ENCODE measurements around the gene HSD11B1.

HSD11B1 gene

DNA sequence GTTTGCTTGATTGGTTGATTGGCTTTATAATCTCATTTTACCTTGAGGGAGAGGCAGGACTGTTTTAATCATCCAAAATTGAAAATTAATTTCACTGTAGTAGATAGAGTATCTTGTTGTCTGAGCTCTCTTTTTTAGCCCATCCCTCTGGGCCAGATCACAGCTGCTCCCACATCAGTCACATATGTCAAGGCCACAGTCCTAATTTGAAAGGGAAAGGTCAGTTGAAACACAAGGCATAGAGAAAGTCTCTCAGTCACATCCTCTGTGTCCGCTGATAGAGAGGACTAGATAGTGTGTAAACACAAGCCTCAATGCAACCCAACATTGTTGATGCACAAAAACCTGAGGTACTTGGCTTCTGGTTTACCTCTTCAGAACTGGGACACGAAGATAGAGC, 72.9 kb downstream of the HSD11B1 start:
- peaks cover 64% of the 10 kb centered on the region for H3K36me3 ChIP-seq (ENCODE audit: insufficient read depth, low read length)
- H3K4me2 ChIP-seq (ENCODE audit: low read depth, low read length, poor library complexity, severe bottlenecking), result no peak overlapping the region
- H3K9me3 ChIP-seq (ENCODE audit: insufficient read depth, low read depth, low read length), result no peaks in the 10 kb centered on the region
- H3K4me3 ChIP-seq (ENCODE audit: low read length, poor library complexity, severe bottlenecking), result no peak overlapping the region
- no peaks in the 10 kb centered on the region for H3F3A ChIP-seq (ENCODE audit: low read depth)
- no peaks in the 10 kb centered on the region for H3K79me2 ChIP-seq (ENCODE audit: insufficient read depth, low read length)
- no peak for TF ChIP-seq EZH2phosphoT487 (IDR thresholded peaks at IDR 0.05; ENCODE audit: borderline replicate concordance)
- TF ChIP-seq, protein P1, sequence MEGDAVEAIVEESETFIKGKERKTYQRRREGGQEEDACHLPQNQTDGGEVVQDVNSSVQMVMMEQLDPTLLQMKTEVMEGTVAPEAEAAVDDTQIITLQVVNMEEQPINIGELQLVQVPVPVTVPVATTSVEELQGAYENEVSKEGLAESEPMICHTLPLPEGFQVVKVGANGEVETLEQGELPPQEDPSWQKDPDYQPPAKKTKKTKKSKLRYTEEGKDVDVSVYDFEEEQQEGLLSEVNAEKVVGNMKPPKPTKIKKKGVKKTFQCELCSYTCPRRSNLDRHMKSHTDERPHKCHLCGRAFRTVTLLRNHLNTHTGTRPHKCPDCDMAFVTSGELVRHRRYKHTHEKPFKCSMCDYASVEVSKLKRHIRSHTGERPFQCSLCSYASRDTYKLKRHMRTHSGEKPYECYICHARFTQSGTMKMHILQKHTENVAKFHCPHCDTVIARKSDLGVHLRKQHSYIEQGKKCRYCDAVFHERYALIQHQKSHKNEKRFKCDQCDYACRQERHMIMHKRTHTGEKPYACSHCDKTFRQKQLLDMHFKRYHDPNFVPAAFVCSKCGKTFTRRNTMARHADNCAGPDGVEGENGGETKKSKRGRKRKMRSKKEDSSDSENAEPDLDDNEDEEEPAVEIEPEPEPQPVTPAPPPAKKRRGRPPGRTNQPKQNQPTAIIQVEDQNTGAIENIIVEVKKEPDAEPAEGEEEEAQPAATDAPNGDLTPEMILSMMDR (conservative IDR thresholded peaks at IDR 0.05; ENCODE audit: low read length), result no peak
- H4K20me1 ChIP-seq (ENCODE audit: insufficient read depth, low read length, poor library complexity, severe bottlenecking), result no peaks in the 10 kb centered on the region
- no peaks in the 10 kb centered on the region for H3K9me2 ChIP-seq (replicated peaks; ENCODE audit: low read depth, low read length)
- H3K4me1 ChIP-seq (ENCODE audit: insufficient read depth, low read length, poor library complexity, severe bottlenecking), result no peaks in the 10 kb centered on the region
- H3K9ac ChIP-seq (ENCODE audit: low read depth, low read length, poor library complexity, severe bottlenecking), result no peak overlapping the region
- no peaks in the 10 kb centered on the region for H3K27me3 ChIP-seq (ENCODE audit: insufficient read depth, low read length, poor library complexity, severe bottlenecking)
- H2AFZ ChIP-seq (ENCODE audit: low read length), result no peak overlapping the region

DNA sequence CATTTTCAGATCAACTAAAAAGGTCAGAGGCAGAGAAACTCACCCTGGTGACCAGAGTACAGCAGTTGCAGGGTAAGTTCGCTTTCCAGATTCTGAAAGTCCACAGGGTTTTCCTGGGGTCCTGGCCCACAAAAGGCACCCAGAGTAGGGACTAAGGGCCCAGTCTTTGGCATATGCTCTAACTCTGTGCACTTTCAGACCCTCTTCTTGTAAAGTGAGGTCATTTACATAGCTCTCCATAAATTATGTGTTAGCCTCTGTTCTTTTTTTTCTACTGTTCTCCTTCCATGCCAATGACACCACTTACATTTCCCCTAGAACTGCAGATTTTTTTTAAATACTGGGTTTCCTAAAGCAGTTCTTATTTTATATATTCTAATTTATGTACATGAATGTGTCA, 73.5 kb downstream of the HSD11B1 start:
- H3K4me2 ChIP-seq (ENCODE audit: low read depth, low read length, poor library complexity, severe bottlenecking), result no peak overlapping the region
- H2AFZ ChIP-seq (ENCODE audit: low read length), result no peak overlapping the region
- no peaks in the 10 kb centered on the region for H3K27me3 ChIP-seq (ENCODE audit: insufficient read depth, low read length, poor library complexity, severe bottlenecking)
- no peaks in the 10 kb centered on the region for H3K9me3 ChIP-seq (ENCODE audit: insufficient read depth, low read depth, low read length)
- TF ChIP-seq, protein P1 (conservative IDR thresholded peaks at IDR 0.05; ENCODE audit: low read length), result no peak
- no peak for TF ChIP-seq EZH2phosphoT487 (IDR thresholded peaks at IDR 0.05; ENCODE audit: borderline replicate concordance)
- H3K36me3 ChIP-seq (ENCODE audit: insufficient read depth, low read length), result peaks cover 64% of the 10 kb centered on the region
- H3K9ac ChIP-seq (ENCODE audit: low read depth, low read length, poor library complexity, severe bottlenecking), result no peak overlapping the region
- H3K79me2 ChIP-seq (ENCODE audit: insufficient read depth, low read length), result peaks cover 4% of the 10 kb centered on the region; the same call in 1 of the 2 replicates
- no peaks in the 10 kb centered on the region for H3K9me2 ChIP-seq (replicated peaks; ENCODE audit: low read depth, low read length)
- H3K4me3 ChIP-seq (ENCODE audit: low read length, poor library complexity, severe bottlenecking), result no peak overlapping the region
- H3F3A ChIP-seq (ENCODE audit: low read depth), result no peaks in the 10 kb centered on the region
- H4K20me1 ChIP-seq (ENCODE audit: insufficient read depth, low read length, poor library complexity, severe bottlenecking), result no peaks in the 10 kb centered on the region
- peaks cover 3% of the 10 kb centered on the region for H3K4me1 ChIP-seq (ENCODE audit: insufficient read depth, low read length, poor library complexity, severe bottlenecking)

- Histone ChIP-seq H3F3A (ENCODE audit: low read depth) (no peaks in the 10 kb centered on the region), H2AFZ (ENCODE audit: low read length) (no peak overlapping the region), H3K4me1 (ENCODE audit: insufficient read depth, low read length, poor library complexity, severe bottlenecking) (peaks cover 15% of the 10 kb centered on the region), H3K9me2 (replicated peaks; ENCODE audit: low read depth, low read length) (no peaks in the 10 kb centered on the region; the same call in 1 of the 2 replicates), H3K4me2 (ENCODE audit: low read depth, low read length, poor library complexity, severe bottlenecking) (no peak overlapping the region), H4K20me1 (ENCODE audit: insufficient read depth, low read length, poor library complexity, severe bottlenecking) (no peaks in the 10 kb centered on the region), H3K4me3 (ENCODE audit: low read length, poor library complexity, severe bottlenecking) (no peak overlapping the region), H3K36me3 (ENCODE audit: insufficient read depth, low read length) (peaks cover 48% of the 10 kb centered on the region), H3K9ac (ENCODE audit: low read depth, low read length, poor library complexity, severe bottlenecking) (no peak overlapping the region), H3K27me3 (ENCODE audit: insufficient read depth, low read length, poor library complexity, severe bottlenecking) (peaks cover 4% of the 10 kb centered on the region), H3K9me3 (ENCODE audit: insufficient read depth, low read depth, low read length) (no peaks in the 10 kb centered on the region), H3K79me2 (ENCODE audit: insufficient read depth, low read length) (peaks cover 15% of the 10 kb centered on the region; the same call in 1 of the 2 replicates)
- TF ChIP-seq EZH2phosphoT487 (IDR thresholded peaks at IDR 0.05; ENCODE audit: borderline replicate concordance), result no peak
- TF ChIP-seq, protein P1 (conservative IDR thresholded peaks at IDR 0.05; ENCODE audit: low read length), result no peak
These were observed 75.6 kb downstream of the HSD11B1 start for GRCh38 chr1:209780268-209780667.

Data from Loucy (cell line).